Measurements from ENCODE around the gene CSTF2T.

Gene CSTF2T

GRCh38 chr10:51651063-51651462 is 48.3 kb downstream of the CSTF2T start:
- no peak for TF ChIP-seq CTCF (IDR thresholded peaks at IDR 0.05; ENCODE audit: low read depth, low read length)
- no peak for DNase-seq (ENCODE audit: extremely low read depth, low read depth)

- no peak for DNase-seq (ENCODE audit: extremely low read depth, low read depth)
- TF ChIP-seq CTCF (IDR thresholded peaks at IDR 0.05; ENCODE audit: low read depth, low read length), result no peak
Measured at GRCh38 chr10:51649064-51649463, 50.3 kb downstream of the CSTF2T start.

All from AG09319 (cell line).